ENCODE data around the gene ARHGAP24. TPM values are rescaled to one million over a fixed set of nuclear protein-coding genes. Genes with fewer than 3 reads are reported as not detected.
"Not testable (repeated sequence)": the region's sequence is repeated elsewhere in the genome, so short reads cannot be mapped to it uniquely, and the experiment has no call there.

ARHGAP24 gene
- polyA plus RNA-seq, 1 donor: 53.2 TPM

DNA sequence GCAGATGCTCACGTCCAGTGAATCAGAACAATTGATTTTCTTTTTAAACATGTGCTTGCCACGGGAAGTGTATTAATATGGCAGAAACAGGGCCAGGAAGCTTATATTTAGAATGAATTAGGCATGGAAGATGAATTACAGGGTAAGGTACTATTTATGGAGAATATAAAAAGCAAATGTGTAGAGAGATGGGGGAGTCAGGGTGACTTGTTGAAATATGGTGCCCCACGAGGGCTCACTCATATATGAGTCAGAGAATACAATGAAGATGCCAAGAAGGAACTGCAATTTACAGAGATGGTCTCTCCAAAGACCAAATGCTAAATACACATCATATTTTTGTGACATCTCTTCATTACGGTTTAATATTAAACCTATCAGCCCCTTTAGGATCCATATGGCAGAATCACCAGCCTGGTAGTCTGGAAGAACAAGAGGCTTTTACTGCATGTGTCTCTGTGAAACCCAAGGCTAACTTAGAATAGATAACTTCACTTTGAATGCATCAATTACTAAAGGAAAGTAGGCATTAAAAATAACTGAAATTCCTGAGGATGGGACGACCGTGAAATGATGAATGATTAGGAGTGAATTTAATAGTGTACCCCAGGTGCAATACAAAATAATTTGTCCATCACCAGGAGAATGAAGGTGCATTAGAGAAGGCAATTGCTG is 385.3 kb downstream of the ARHGAP24 start:
- DNase-seq (ENCODE audit: low read depth): no peak

DNA sequence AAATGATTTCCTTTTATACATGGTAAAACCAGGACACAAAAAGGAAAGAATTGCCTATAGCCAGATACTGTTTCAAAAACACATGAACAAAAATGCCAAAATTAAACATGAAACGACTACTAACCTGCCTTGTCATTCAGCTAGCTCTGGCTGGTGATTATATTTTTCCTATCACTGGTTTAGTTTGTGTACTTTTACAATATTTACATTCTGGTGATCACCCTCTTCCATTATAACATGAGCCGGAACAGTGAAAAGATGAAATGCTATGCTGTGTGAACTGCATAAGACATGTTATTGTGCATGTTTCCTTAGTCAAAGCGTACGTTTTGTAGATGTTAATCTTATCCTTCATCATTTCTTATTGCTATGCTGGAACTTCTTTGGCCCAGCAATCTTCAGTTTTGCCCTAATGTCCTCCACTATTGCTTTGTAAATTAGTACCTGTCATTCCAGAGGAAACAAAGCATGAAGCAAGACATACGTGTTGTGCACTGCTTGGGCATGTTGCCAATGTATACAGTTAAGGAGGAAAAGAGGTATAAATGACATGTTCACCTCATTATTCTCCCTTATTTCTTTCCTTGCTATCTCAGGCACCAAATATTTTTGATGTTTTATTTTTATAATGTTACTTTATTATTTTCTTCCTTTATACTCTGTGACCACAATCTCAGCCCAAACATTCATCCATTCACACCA is 386.3 kb downstream of the ARHGAP24 start:
- no peak for DNase-seq (ENCODE audit: low read depth)

DNA sequence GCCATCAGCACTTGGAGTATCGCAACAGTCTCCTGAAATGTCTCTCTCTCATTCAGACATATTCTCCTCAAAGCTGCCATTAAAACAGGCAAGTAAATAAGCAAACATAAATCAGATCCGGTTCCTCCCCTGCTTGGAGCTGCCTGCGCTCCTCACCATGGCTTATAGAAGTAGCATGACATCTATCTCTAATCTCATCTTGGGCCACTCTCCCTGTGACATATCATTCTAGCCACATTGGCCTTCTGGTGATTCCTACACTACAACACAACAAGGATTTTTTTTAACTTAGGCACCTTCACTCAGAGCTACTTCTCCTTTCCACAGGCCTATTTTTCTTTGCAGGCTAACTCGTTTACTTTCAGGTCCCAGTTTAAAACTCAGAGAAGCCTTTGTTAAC is 387.9 kb downstream of the ARHGAP24 start:
- DNase-seq (ENCODE audit: low read depth): no peak

DNA sequence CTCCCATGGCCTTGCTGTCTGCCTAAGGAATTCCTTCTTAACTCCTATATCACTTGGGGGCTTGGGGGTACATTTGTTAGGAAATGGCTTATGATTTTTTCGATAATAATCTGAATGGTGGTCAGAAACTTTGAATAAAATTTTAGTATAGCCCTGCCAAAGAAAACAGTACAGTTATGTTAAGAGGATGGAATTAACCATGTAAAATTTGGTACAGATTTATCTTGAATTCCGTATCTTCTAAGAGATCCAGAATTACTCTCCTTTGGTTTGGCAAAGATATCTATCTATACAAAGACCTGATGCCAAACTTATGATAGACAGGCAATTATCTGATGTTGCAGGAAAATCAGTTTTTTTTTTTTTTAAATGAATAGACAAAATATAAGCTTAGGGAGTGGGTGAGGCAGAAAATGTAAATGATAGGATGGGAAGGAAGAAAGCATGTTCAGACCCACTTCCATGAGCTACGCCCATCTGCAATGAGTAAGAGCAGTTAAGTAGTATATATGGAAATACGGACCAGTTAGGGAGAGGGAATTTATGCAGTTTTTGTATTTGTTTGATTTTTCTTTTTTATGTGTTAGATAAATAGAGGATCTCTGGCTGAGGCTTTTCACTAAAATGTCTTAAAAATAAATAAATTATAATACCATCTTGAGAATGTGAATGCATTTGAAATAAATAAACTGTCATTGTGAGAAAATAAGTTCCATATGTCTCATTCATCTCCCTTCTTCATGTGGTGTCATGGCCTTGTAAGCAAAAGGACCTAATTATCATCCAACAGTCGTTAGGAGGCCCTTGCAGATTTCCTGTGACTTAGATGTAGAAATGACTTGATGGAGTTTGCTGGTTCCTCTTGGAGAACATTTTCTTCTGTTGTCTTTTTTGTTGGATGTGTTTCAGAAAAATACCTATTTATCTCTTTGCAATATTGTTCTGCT is 389.6 kb downstream of the ARHGAP24 start:
- no peak for DNase-seq (ENCODE audit: low read depth)

DNA sequence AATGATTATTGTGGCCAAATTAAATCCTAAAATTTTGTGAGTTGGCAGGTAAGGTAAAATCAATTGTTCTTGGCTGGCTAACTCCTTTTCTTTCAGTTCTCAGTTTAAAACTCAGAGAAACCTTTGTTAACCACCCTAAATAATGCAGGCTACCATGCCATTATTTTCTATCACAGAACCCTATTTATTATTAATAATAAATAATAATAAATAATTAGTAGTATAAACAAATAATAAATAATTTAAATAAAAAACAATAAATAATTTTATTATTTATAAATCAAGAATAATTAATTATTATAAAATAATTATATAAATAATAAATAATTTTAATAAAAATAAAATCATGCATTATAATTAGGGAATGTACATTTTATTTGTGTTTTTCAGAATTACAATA is 390.3 kb downstream of the ARHGAP24 start:
- DNase-seq (ENCODE audit: low read depth): no peak

DNA sequence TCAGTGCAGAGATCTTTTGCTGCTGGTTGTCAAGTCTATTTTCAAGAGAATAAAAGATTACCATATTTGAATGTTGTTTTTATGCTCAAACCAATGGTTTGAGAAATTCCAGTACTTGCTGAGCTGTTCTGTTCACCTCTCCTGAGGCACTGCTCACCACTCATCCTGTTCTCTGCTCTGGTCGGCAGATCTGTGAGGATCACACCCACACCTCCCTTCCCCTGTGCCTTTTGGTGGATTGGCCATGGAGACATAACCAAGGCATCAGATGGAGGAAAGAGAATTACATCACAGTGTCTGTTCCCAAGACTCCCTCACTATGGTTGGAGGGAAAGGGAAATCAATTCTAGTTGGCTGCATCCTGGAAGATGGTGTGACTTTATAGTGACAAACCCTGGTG is 391.6 kb downstream of the ARHGAP24 start:
- DNase-seq (ENCODE audit: low read depth): no peak

DNA sequence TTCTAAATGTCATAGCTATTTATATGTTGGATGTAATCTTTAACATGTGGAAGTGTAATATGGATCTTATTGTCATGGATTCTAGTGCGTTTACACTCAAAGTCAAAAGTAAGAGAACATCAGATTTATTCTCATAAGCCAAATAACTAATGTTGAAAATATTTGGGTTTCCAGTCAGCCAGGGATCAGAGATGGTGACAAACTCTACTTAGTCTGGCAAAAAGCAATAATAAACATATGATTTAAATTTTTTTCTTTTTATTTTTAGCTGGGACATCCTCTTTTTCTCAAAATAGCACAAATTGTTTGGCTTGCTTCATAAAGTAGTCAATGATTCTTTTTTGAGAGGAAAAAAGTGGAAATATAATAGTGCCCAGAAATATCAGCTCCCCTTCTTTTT is 392.3 kb downstream of the ARHGAP24 start:
- DNase-seq (ENCODE audit: low read depth): no peak

DNA sequence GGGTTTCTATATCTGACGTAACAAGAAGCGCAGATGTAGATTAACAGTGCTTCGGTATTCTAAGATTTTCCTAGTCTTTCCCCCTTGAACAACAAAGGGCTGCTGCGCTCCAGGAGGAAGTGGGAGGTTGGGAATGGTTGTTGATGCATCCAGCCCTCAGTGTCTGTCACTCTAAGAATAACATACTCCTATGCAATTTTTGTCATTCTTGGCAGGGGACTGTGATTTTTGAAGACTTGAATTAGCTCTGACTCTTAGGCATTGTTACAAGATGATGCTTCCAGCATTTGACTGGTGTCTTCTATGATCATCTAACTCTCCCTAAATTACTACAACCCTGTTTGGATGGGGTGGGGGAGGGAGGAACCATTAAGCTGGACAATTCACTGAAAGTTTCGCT is 394.2 kb downstream of the ARHGAP24 start:
- no peak for DNase-seq (ENCODE audit: low read depth)

DNA sequence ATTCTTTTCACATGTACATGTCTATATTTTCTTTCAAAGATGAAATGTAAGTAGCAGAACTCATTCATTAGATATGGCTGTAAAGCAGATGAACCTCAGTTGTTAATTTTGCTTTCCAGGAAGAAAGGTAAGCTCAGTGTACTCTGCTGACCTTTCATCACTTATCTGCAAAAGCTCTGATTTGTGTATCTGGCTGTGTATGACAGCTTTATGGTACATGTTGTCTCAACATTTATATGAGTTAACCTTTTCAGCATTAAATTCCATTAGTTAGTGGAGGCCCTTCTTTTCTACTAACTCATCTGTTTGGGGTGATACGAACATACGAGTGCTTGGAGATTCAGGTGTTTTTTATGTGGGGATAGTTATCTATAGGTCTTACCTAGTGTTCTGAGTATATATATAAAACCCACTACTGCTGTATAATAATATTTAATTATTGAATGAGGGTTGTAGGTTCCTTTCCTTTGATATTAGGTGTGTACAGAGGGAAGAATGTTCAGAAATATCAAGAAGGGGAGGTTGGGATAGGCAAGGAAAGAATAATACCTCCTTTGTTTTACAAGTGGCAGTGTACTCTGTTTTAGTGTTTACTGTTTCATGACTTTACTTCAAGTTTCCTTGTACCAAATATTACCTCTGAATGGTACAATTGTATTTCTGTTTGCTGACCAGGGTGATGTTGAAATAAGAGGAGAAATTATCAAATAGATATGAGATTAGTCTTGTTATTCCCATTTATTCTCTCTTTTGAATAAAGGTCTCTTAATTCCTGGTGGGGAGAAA is 395.5 kb downstream of the ARHGAP24 start:
- no peak for DNase-seq (ENCODE audit: low read depth)

DNA sequence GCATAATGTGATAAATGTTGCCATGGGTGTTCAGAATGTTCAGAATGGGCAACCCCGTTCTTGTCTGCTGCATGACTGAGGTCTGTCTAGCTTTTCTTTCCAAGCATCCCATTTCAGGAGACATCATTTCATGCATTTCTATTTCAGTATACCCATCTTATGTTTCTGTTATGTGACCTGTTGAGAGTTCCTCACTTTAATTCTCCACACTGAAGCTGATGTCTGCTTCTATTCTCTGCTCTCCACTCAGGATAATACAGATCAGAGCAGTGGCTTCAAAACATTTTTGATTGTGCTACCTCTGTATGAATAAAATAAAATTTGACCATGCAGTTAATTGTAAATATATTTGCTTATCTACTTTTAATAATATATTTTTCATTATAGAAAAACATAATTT is 398.6 kb downstream of the ARHGAP24 start:
- no peak for DNase-seq (ENCODE audit: low read depth)

DNA sequence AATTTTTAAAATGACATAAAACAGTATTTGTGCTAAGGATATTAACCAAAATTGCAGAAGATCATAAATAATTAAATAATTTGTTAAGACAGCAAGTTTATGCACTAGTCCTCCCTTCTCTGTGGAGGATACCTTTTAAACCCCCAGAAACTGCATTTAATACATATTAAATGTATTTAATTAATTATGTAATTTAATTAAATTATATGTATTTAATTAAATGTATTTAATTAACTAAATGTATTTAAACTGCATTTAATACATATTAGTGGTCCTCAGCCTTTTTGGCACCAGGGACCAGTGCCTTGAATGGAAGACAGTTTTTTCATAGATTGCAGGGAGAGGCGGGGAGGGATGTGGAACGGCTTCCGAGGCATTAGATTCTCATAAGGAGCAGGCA is 404.6 kb downstream of the ARHGAP24 start:
- no peak for DNase-seq (ENCODE audit: low read depth)

DNA sequence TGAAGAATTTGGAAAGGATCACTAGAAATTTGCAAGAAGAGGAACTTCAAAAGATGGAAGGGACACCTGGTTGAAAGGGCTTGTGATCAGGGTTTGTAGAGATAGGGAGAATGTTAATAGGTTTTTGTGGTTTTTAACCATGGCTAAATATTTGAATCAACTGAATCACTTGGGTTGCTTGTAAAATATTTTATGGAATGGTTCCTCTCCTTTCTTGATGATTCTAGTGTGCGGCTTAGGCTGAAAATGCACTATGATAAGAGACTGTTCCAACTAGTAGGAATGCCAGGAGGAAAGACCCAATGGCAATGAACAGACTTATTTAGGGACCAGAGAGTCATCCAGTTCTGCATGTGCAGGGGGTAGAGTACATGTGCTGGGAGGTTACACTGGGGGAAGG is 408.2 kb downstream of the ARHGAP24 start:
- DNase-seq (ENCODE audit: low read depth): no peak

DNA sequence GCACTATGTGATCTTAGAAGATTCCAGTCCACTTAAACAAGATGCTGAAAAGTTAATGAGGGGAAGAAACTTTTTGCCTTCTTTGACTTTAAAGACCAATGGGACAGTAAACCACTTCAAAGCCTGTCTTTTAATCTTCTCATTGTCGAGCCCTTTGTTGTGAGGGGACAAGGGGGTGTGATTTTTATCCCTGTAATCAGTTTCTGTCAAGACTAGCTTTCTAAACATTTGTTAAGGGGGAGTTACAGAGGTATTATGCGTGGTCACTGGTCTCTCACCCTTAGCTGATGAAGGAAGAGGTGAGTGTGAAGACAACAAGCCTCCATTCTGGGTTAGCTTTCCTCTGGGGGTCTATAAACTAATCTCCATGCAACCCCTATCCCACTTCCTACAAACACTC is 409.3 kb downstream of the ARHGAP24 start:
- no peak for DNase-seq (ENCODE audit: low read depth)

DNA sequence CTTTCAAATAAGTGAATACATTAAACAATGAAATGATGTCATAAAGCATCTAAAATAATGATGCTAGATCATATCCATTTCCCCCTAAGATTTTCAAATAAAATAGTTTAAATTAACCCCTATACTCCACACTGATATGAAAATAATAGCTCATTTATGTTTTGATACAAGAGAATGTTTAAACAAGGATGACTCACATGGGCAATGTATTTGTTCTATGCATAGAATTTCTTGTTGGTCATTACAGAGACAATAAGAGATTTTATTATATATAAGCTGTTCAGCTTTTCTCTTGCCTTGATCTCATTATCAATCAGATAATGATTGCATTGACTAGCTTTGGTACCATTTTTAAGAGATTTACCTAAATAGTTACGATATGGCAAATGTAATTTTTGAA is 411.7 kb downstream of the ARHGAP24 start:
- DNase-seq (ENCODE audit: low read depth): no peak

DNA sequence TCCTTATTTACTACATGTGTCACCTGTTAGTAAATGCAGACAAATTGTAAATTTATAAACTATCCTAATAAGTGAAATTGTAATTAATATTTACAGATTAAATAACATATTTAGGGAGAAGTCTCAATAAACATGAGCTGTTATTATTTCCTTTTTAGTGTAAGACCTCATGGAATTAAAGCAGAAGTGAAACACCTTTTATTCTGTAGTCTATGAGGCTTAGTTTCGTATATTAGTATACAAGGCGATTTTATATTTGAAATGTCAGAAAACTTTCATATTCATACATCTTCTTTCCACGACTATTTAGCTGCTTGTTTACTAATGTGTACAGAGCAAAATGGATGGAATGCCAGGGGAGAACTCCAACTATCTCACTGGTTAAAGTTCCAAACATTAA is 414.4 kb downstream of the ARHGAP24 start:
- DNase-seq (ENCODE audit: low read depth): no peak

DNA sequence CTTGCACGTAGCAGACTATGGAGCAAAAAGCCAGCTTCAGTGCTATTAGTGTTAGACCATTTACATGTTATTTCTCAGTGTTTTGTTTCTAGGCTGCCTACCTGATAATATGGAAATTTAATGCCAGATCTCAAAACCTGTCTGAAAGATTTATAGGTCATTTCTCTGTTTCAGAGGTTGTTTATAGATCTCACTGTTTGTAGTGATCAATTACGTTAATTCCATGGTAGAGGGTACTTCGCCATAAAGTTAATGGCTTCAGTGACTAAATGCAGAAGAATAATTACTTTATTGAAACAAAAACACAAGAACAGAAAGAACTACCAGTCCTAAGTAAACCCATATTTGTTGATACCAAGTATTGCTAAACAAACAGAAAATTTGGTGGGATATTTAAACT is 420.8 kb downstream of the ARHGAP24 start:
- no peak for DNase-seq (ENCODE audit: low read depth)

DNA sequence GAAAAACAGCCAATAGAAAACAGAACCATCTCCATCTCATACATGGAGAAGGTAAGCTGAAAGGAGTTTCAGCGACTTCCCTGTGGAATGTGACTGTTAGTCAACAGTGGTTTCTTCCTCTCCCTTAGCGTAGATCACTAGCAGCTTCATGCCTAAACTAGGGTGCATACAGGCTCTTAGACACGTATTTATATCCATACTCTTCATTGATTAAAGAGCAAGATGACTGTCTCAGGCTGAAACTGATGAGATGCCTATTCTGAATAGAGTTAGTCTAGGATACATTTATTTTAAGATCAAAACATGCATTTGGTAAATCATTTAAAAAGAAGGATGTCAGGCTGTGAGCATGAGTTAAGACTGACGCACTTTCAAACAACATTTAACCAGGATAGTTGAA is 423.3 kb downstream of the ARHGAP24 start:
- DNase-seq (ENCODE audit: low read depth): no peak

DNA sequence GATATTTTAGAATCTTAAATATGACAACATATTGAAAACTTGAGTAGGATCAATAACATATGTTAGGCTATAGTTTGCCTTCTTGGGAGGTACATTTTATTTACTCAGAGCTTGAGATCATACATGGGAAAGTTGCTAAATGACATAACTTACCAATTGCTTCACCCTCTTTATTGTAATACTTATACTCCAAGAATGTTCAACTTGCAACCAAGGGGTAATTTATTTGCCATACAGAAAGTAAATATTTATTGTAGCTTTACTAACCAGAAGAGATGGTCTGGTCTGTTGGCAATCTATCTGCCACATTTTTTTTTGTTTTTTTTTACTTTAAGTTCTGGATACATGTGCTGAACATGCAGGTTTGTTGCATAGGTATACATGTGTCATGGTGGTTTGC is 426.6 kb downstream of the ARHGAP24 start:
- no peak for DNase-seq (ENCODE audit: low read depth)

DNA sequence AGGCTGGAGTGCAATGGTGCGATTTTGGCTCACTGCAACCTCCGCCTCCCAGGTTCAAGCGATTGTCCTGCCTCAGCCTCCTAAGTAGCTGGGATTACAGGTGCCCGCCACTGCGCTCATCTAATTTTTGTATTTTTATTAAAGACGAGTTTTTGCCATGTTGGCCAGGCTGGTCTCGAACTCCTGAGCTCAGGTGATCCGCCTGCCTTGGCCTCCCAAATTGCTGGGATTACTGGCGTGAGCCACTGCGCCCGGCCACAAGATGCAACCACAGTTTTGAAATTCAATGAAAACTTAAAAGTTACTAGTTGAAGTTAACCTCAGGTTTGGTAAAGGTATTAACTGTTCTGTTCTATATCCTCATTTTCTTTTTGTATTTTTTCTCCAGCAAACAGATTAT is 427.7 kb downstream of the ARHGAP24 start:
- not testable (repeated sequence) for DNase-seq (ENCODE audit: low read depth)

DNA sequence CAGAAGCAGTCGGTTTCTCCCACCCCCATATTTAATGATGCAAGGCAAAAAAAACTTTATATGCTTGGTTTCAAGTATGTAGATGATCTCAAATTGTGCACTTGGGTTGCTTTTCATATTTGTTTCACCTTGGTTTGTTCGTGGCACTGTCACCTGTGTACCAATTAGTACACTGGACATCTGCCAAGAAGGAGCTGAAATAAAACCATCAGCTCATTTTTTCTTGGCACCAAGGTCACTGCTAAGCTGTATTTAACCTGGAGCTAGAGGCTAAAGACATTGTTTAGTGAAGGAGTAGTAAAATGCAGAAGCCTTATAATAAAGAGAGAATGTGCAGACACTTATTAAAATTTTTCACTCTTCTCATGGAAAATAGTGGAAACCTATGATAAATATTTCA is 430.8 kb downstream of the ARHGAP24 start:
- DNase-seq (ENCODE audit: low read depth): no peak

DNA sequence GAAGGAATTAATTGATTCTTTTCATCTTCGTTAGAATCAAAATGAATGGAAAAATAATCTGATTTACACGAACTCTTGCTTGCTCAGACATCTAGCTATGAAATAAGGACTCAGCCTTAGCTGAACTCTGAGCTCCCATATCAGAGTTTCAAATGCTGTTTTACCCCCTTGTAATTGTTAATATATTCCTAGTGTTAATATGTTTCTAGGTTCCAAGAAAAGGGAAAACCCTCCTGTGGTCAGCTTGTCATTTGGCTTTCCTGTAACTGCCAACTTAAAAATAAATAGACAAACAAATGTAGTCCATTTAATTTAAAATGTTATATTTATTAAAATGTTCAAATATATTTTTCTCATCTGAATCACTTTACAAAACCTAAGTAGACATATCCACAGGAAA is 432.1 kb downstream of the ARHGAP24 start:
- no peak for DNase-seq (ENCODE audit: low read depth)

DNA sequence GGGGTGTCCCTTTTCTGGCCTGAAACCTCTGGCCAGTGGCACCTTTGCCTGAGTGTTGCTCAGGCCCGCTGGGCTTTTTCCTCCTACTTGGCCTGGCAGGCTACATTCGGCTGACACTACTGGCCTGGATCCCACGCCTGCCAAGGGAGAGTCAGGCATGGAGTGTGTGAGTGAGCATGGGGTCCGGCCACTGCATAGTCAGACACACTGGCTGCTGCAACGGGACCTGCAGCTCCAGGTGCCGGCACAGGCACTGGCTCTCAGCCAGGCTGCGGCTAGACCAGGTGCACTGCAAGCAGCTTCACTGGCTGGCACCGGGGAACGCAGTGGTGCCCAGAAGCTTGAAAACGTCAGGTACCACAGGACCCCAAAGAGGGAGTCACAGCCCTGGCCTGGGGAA is 434.9 kb downstream of the ARHGAP24 start:
- DNase-seq (ENCODE audit: low read depth): no peak
